ENCODE results near the gene PLEKHG7. TPM values are rescaled to one million over a fixed set of nuclear protein-coding genes. Genes with fewer than 3 reads are reported as not detected.
"Not testable (repeated sequence)": the region's sequence is repeated elsewhere in the genome, so short reads cannot be mapped to it uniquely, and the experiment has no call there.

Gene PLEKHG7
- total and polyA plus RNA-seq, 2 experiments from 2014 or later = not detected

- no peak for DNase-seq (ENCODE audit: low read depth in 1 of 2, low spot score in 1 of 2)
- no peak overlapping the region for H3K27ac ChIP-seq
- no peaks in the 10 kb centered on the region for H3K4me1 ChIP-seq (ENCODE audit: low read depth)
- H3K4me3 ChIP-seq = no peak overlapping the region
- TF ChIP-seq CTCF (IDR thresholded peaks at IDR 0.05; ENCODE audit: low read depth, low read length) = no peak
- H3K27me3 ChIP-seq = no peaks in the 10 kb centered on the region
- no peaks in the 10 kb centered on the region for H3K36me3 ChIP-seq
- H3K9me3 ChIP-seq (ENCODE audit: low read depth) = no peaks in the 10 kb centered on the region
Measured at GRCh38 chr12:92658611-92659010, 44.2 kb upstream of the PLEKHG7 start.

GRCh38 chr12:92661269-92661668, 41.5 kb upstream of the PLEKHG7 start:
- no peak overlapping the region for H3K4me3 ChIP-seq
- no peak for TF ChIP-seq CTCF (IDR thresholded peaks at IDR 0.05; ENCODE audit: low read depth, low read length)
- H3K9me3 ChIP-seq (ENCODE audit: low read depth) = no peaks in the 10 kb centered on the region
- no peaks in the 10 kb centered on the region for H3K4me1 ChIP-seq (ENCODE audit: low read depth)
- peak in 1 of 2 donors; percentile 22 for DNase-seq (ENCODE audit: low read depth in 1 of 2, low spot score in 1 of 2)
- no peak overlapping the region for H3K27ac ChIP-seq
- no peaks in the 10 kb centered on the region for H3K36me3 ChIP-seq
- H3K27me3 ChIP-seq = no peaks in the 10 kb centered on the region

- DNase-seq (ENCODE audit: low read depth in 1 of 2, low spot score in 1 of 2) = no peak
- H3K27ac ChIP-seq = no peak overlapping the region
- TF ChIP-seq CTCF (IDR thresholded peaks at IDR 0.05; ENCODE audit: low read depth, low read length) = no peak
- no peaks in the 10 kb centered on the region for H3K4me1 ChIP-seq (ENCODE audit: low read depth)
- no peak overlapping the region for H3K4me3 ChIP-seq
- no peaks in the 10 kb centered on the region for H3K27me3 ChIP-seq
- no peaks in the 10 kb centered on the region for H3K9me3 ChIP-seq (ENCODE audit: low read depth)
- H3K36me3 ChIP-seq = no peaks in the 10 kb centered on the region
Measured at GRCh38 chr12:92665496-92665895, 37.3 kb upstream of the PLEKHG7 start.

GRCh38 chr12:92668739-92669138, 34.0 kb upstream of the PLEKHG7 start:
- Histone ChIP-seq H3K27ac (no peak overlapping the region), H3K36me3 (no peaks in the 10 kb centered on the region), H3K9me3 (ENCODE audit: low read depth) (no peaks in the 10 kb centered on the region), H3K4me1 (ENCODE audit: low read depth) (no peaks in the 10 kb centered on the region), H3K4me3 (no peak overlapping the region), H3K27me3 (no peaks in the 10 kb centered on the region)
- DNase-seq (ENCODE audit: low read depth in 1 of 2, low spot score in 1 of 2) = no peak
- no peak for TF ChIP-seq CTCF (IDR thresholded peaks at IDR 0.05; ENCODE audit: low read depth, low read length)

GRCh38 chr12:92671524-92671923, 31.3 kb upstream of the PLEKHG7 start:
- not testable (repeated sequence) for H3K4me1 ChIP-seq (ENCODE audit: low read depth); H3K36me3 ChIP-seq; H3K27ac ChIP-seq; H3K4me3 ChIP-seq; H3K9me3 ChIP-seq (ENCODE audit: low read depth); DNase-seq (ENCODE audit: low read depth in 1 of 2, low spot score in 1 of 2); H3K27me3 ChIP-seq

GRCh38 chr12:92673756-92674155, 29.0 kb upstream of the PLEKHG7 start:
- Histone ChIP-seq H3K4me1 (ENCODE audit: low read depth) (peaks cover 9% of the 10 kb centered on the region), H3K36me3 (no peaks in the 10 kb centered on the region), H3K4me3 (no peak overlapping the region), H3K27ac (no peak overlapping the region), H3K27me3 (no peaks in the 10 kb centered on the region), H3K9me3 (ENCODE audit: low read depth) (no peaks in the 10 kb centered on the region)
- no peak for TF ChIP-seq CTCF (IDR thresholded peaks at IDR 0.05; ENCODE audit: low read depth, low read length)
- DNase-seq (ENCODE audit: low read depth in 1 of 2, low spot score in 1 of 2) = no peak

Data from cardiac muscle cell (in vitro differentiated cells and primary cell).